Keratinocyte (primary cell): ENCODE data around the gene AGBL3. TPM values are rescaled to one million over a fixed set of nuclear protein-coding genes. Genes with fewer than 3 reads are reported as not detected.

Experiments
- DNase-seq: peaks from one replicate; pipeline ENCODE4 v3.0.0-alpha.2; 2011; ENCODE audit warnings: low read depth, missing footprints, low spot score
- FAIRE-seq: peaks from 2 replicates; lab custom pipeline; 2011; peaks lifted over from hg19 to GRCh38; lab: Jason Lieb, UNC
- H2AFZ ChIP-seq: 2 replicates; pipeline ENCODE4 v1.6.0; 2012; ENCODE audit warnings: low read length, control low read depth, inconsistent platforms; ENCODE audit not compliant: control insufficient read depth
- H3K27ac ChIP-seq: 2 replicates; pipeline ENCODE4 v1.5.1; 2011; ENCODE audit warnings: low read length; ENCODE audit not compliant: control insufficient read depth, insufficient read depth
- H3K27me3 ChIP-seq: 3 replicates; pipeline ENCODE4 v1.6.0; 2011; ENCODE audit warnings: low read length; ENCODE audit not compliant: control insufficient read depth, insufficient read depth; ENCODE audit errors: extremely low read depth
- H3K36me3 ChIP-seq, 2 experiments: 2 replicates in 1 of 2; 3 replicates in 1 of 2; pipeline ENCODE4 v1.5.1; 2011; ENCODE audit warnings: low read length in 2 of 2, mild to moderate bottlenecking in 1 of 2; ENCODE audit not compliant: control insufficient read depth in 2 of 2, insufficient read depth in 2 of 2; ENCODE audit errors: extremely low read depth in 1 of 2
- H3K4me1 ChIP-seq: 3 replicates; pipeline ENCODE4 v1.5.1; 2011; ENCODE audit warnings: low read length; ENCODE audit not compliant: control insufficient read depth, insufficient read depth; ENCODE audit errors: extremely low read depth
- H3K4me2 ChIP-seq: 3 replicates; pipeline ENCODE4 v1.6.0; 2011; ENCODE audit warnings: low read depth, low read length; ENCODE audit not compliant: control insufficient read depth, insufficient read depth; ENCODE audit errors: extremely low read depth
- H3K4me3 ChIP-seq, 3 experiments: fragments of 200-600 bp in 1 of 3; sonication (generic) in 1 of 3; 2 replicates in 2 of 3; 3 replicates in 1 of 3; pipeline ENCODE4 v1.5.1; 2011 to 2016; ENCODE audit warnings: low read length in 3 of 3, mild to moderate bottlenecking in 3 of 3, control low read depth in 2 of 3, inconsistent platforms in 1 of 3, low read depth in 1 of 3, mixed read lengths in 1 of 3, mixed run types in 1 of 3, moderate library complexity in 1 of 3; ENCODE audit not compliant: control insufficient read depth in 2 of 3, insufficient read depth in 2 of 3; ENCODE audit errors: extremely low read depth in 1 of 3
- H3K79me2 ChIP-seq: 2 replicates; pipeline ENCODE4 v1.6.0; 2012; ENCODE audit warnings: low read length; ENCODE audit not compliant: control insufficient read depth, insufficient read depth
- H3K9ac ChIP-seq: 3 replicates; pipeline ENCODE4 v1.6.0; 2011; ENCODE audit warnings: low read length; ENCODE audit not compliant: control insufficient read depth, insufficient read depth; ENCODE audit errors: extremely low read depth
- H3K9me1 ChIP-seq: 3 replicates; pipeline ENCODE4 v1.6.0; 2011; ENCODE audit warnings: low read length; ENCODE audit not compliant: control insufficient read depth, insufficient read depth; ENCODE audit errors: extremely low read depth
- H3K9me3 ChIP-seq: 2 replicates; pipeline ENCODE4 v1.5.1; 2012; ENCODE audit warnings: low read depth, low read length; ENCODE audit not compliant: control insufficient read depth
- H4K20me1 ChIP-seq: 3 replicates; pipeline ENCODE4 v1.6.0; 2011; ENCODE audit warnings: low read length; ENCODE audit not compliant: control insufficient read depth, insufficient read depth; ENCODE audit errors: extremely low read depth
- EZH2 ChIP-seq: IDR thresholded peaks from one replicate; pipeline ENCODE4 v1.6.1; 2012; ENCODE audit warnings: inconsistent platforms, mild to moderate bottlenecking, low read length, moderate library complexity
- dilution Hi-C: fragments of 300-500 bp; cut with MboI; formaldehyde crosslinking; loops from one replicate; pipeline ENCODE4 v1.7.0; 2020; ENCODE audit warnings: low sequenced_read_pairs; ENCODE audit not compliant: extremely low pct_ligation_motif_present
- polyA plus RNA-seq, 5 experiments: library from polyadenylated mRNA; depleted of rRNA in 3 of 5; stranded (reverse) in 3 of 5; stranded (forward) in 1 of 5; unstranded in 1 of 5; fragments of >200 nt; gene quantifications; 1 replicate in 1 of 5; 2 replicates in 3 of 5; 3 replicates in 1 of 5; pipeline versions ENCODE4 v1.2.1 to v1.2.3, GENCODE V29; 2011 to 2012; ENCODE audit warnings: missing spikeins in 2 of 5, low read depth in 1 of 5, low replicate concordance in 1 of 5
- TF ChIP-seq, protein P1 (sequence below), 3 experiments: IDR thresholded peaks in 1 of 3; conservative IDR thresholded peaks in 1 of 3; optimal IDR thresholded peaks in 1 of 3; 2 replicates in 2 of 3; 3 replicates in 1 of 3; pipeline versions ENCODE3 to v1.5.1; 2011; ENCODE audit warnings: low read length in 3 of 3, mild to moderate bottlenecking in 3 of 3, moderate library complexity in 2 of 3, control low read depth in 1 of 3, inconsistent platforms in 1 of 3; ENCODE audit not compliant: insufficient read depth in 2 of 3; ENCODE audit errors: extremely low read depth in 1 of 3

AGBL3 gene
- polyA plus RNA-seq, 1 donor (not counting 4 experiments of a cell fraction or from before 2014, with no cell fraction given), result 0.97 TPM

DNA sequence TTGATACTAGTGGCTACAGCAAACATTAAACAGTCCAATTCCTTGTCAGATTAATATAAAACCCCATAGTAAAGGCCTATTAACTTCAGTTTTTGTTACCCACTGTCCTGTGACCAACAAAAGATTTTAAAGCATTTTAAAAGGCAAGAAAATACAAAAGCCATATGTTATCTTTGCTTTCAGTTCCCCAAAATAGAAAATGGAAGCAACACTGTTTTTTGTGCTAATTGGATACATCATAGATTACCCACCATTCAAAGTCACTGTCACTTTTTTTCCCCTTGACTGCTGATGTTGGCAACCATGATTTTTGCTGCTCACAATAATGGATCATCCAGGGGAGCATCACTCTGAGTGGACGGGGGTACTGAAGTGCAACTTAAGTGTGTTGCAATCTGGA, 109.1 kb downstream of the AGBL3 start:
- TF ChIP-seq, protein P1, sequence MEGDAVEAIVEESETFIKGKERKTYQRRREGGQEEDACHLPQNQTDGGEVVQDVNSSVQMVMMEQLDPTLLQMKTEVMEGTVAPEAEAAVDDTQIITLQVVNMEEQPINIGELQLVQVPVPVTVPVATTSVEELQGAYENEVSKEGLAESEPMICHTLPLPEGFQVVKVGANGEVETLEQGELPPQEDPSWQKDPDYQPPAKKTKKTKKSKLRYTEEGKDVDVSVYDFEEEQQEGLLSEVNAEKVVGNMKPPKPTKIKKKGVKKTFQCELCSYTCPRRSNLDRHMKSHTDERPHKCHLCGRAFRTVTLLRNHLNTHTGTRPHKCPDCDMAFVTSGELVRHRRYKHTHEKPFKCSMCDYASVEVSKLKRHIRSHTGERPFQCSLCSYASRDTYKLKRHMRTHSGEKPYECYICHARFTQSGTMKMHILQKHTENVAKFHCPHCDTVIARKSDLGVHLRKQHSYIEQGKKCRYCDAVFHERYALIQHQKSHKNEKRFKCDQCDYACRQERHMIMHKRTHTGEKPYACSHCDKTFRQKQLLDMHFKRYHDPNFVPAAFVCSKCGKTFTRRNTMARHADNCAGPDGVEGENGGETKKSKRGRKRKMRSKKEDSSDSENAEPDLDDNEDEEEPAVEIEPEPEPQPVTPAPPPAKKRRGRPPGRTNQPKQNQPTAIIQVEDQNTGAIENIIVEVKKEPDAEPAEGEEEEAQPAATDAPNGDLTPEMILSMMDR (optimal IDR thresholded peaks at IDR 0.05 in 1 of 3, IDR thresholded peaks at IDR 0.05 in 1 of 3, conservative IDR thresholded peaks at IDR 0.05 in 1 of 3; ENCODE audit: extremely low read depth in 1 of 3, insufficient read depth in 2 of 3, low read length in 3 of 3), result no peak
- no peak for TF ChIP-seq EZH2
- Histone ChIP-seq H3K4me2 (no peak overlapping the region), H3K9ac (no peak overlapping the region), H3K9me1 (no peaks in the 10 kb centered on the region), H3K4me3 (no peak overlapping the region), H3K9me3 (no peaks in the 10 kb centered on the region), H3K4me1 (no peaks in the 10 kb centered on the region), H3K27me3 (peaks cover 4% of the 10 kb centered on the region), H3K27ac (no peak overlapping the region), H3K36me3 (no peaks in the 10 kb centered on the region), H4K20me1 (no peaks in the 10 kb centered on the region), H2AFZ (no peak overlapping the region), H3K79me2 (no peaks in the 10 kb centered on the region)
- DNase-seq (no peak), FAIRE-seq (no peak)
- dilution Hi-C loops, result no loop called here

DNA sequence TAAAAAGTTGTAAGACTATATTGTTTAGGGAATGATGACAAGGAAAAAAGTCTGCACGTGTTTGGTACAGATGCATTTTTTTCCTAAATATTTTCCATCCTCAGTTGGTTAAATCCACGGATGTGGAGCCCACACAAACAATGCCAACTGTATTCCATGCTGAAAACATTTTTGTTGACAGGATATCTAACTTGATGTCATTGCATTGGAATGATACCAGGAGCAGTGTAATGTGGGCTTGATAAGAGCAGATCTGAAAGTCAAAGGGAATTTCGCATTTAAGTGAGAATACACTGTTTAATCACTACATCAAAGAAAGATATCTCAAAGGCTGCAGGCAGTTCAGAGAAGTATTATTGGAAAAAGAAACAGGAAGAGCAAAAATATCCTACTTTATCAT, 112.1 kb downstream of the AGBL3 start:
- H3K27ac ChIP-seq, result no peak overlapping the region
- DNase-seq, result no peak
- H3K4me3 ChIP-seq, result no peak overlapping the region
- no peak overlapping the region for H3K4me2 ChIP-seq
- dilution Hi-C loops, result no loop called here
- no peak overlapping the region for H2AFZ ChIP-seq
- no peaks in the 10 kb centered on the region for H3K79me2 ChIP-seq
- no peaks in the 10 kb centered on the region for H3K9me3 ChIP-seq
- H3K36me3 ChIP-seq, result no peaks in the 10 kb centered on the region
- no peak overlapping the region for H3K9ac ChIP-seq
- no peak for FAIRE-seq
- no peaks in the 10 kb centered on the region for H3K9me1 ChIP-seq
- no peak for TF ChIP-seq EZH2
- TF ChIP-seq, protein P1 (optimal IDR thresholded peaks at IDR 0.05 in 1 of 3, IDR thresholded peaks at IDR 0.05 in 1 of 3, conservative IDR thresholded peaks at IDR 0.05 in 1 of 3; ENCODE audit: extremely low read depth in 1 of 3, insufficient read depth in 2 of 3, low read length in 3 of 3), result no peak
- no peaks in the 10 kb centered on the region for H4K20me1 ChIP-seq
- no peaks in the 10 kb centered on the region for H3K27me3 ChIP-seq
- H3K4me1 ChIP-seq, result no peaks in the 10 kb centered on the region
